ENCODE results near the gene PPP4R4. TPM values are rescaled to one million over a fixed set of nuclear protein-coding genes. Genes with fewer than 3 reads are reported as not detected.
"Not testable (repeated sequence)": the region's sequence is repeated elsewhere in the genome, so short reads cannot be mapped to it uniquely, and the experiment has no call there.

Gene PPP4R4
- total RNA-seq, 6 experiments from 2014 or later: 0.05 to 0.14 TPM; not detected in 4

DNA sequence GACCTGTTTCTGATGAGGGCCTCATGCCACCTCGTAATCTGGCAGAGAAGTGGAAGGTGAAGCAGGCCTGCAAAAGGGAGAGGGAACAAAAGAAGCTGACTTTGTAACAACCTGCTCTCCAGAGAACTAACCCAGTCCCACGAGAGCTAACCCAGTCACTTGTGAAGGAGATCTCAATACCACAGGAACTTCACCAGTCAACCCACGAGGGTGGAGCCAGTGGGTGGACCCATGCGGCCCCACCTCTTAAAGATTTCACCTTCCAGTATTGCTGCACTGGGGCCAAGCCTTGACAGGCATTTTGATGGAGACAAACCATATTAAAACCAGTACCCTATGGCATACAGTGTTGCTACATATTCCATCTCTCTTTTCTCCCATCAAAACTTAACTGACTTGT lies 63.9 kb downstream of the PPP4R4 start:
- Mint-ChIP-seq H3K27me3 (ENCODE audit: insufficient read depth) (no peaks in the 10 kb centered on the region), H3K36me3 (ENCODE audit: low read depth) (no peaks in the 10 kb centered on the region), H3K27ac (no peak overlapping the region), H3K4me3 (no peak overlapping the region), H3K9me3 (peaks cover 16% of the 10 kb centered on the region; the same call in 1 of the 2 replicates), H3K4me1 (ENCODE audit: low read depth) (no peaks in the 10 kb centered on the region)
- no peak for TF ChIP-seq CTCF (IDR thresholded peaks at IDR 0.05)
- no peak for DNase-seq

DNA sequence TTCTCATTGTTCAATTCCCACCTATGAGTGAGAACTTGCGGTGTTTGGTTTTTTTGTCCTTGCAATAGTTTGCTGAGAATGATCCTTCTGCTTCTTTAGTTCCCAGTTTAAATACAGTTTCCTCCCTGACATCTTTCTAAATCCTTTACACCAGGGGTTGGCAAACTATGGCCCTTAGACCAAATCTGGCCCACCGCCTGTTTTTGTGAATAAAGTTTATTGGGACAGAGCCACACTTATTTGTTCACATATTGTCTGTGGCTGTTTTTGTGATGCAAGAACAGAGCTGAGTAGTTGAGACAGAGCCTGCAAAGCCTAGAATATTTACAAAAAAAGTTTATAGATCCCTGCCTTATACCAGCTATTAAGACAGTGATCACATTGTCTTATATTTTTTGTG lies 65.3 kb downstream of the PPP4R4 start:
- DNase-seq: no peak
- H3K9me3 Mint-ChIP-seq: peaks cover 12% of the 10 kb centered on the region; the same call in 1 of the 2 replicates
- H3K27me3 Mint-ChIP-seq (ENCODE audit: insufficient read depth): no peaks in the 10 kb centered on the region
- H3K27ac Mint-ChIP-seq: no peak overlapping the region
- no peak overlapping the region for H3K4me3 Mint-ChIP-seq
- no peak for TF ChIP-seq CTCF (IDR thresholded peaks at IDR 0.05)
- H3K4me1 Mint-ChIP-seq (ENCODE audit: low read depth): no peaks in the 10 kb centered on the region
- H3K36me3 Mint-ChIP-seq (ENCODE audit: low read depth): no peaks in the 10 kb centered on the region

GRCh38 chr14:94244182-94244581 lies 70.1 kb downstream of the PPP4R4 start:
- no peak for DNase-seq
- Mint-ChIP-seq H3K27ac (no peak overlapping the region), H3K4me1 (ENCODE audit: low read depth) (no peaks in the 10 kb centered on the region), H3K36me3 (ENCODE audit: low read depth) (no peaks in the 10 kb centered on the region), H3K9me3 (peaks cover 17% of the 10 kb centered on the region), H3K4me3 (no peak overlapping the region), H3K27me3 (ENCODE audit: insufficient read depth) (no peaks in the 10 kb centered on the region)
- TF ChIP-seq CTCF (IDR thresholded peaks at IDR 0.05): no peak

- H3K36me3 Mint-ChIP-seq (ENCODE audit: low read depth); H3K4me3 Mint-ChIP-seq; DNase-seq; H3K27ac Mint-ChIP-seq; H3K4me1 Mint-ChIP-seq (ENCODE audit: low read depth); H3K27me3 Mint-ChIP-seq (ENCODE audit: insufficient read depth): not testable (repeated sequence)
- peaks cover 26% of the 10 kb centered on the region for H3K9me3 Mint-ChIP-seq
These were observed 90.1 kb downstream of the PPP4R4 start for GRCh38 chr14:94264195-94264594.

GRCh38 chr14:94267352-94267751 lies 93.2 kb downstream of the PPP4R4 start:
- Mint-ChIP-seq H3K36me3 (ENCODE audit: low read depth) (no peaks in the 10 kb centered on the region), H3K27ac (no peak overlapping the region), H3K27me3 (ENCODE audit: insufficient read depth) (no peaks in the 10 kb centered on the region), H3K9me3 (peaks cover 32% of the 10 kb centered on the region), H3K4me3 (no peak overlapping the region), H3K4me1 (ENCODE audit: low read depth) (no peaks in the 10 kb centered on the region)
- no peak for TF ChIP-seq CTCF (IDR thresholded peaks at IDR 0.05)
- DNase-seq: no peak

- H3K4me1 Mint-ChIP-seq (ENCODE audit: low read depth); H3K4me3 Mint-ChIP-seq; H3K27me3 Mint-ChIP-seq (ENCODE audit: insufficient read depth); H3K36me3 Mint-ChIP-seq (ENCODE audit: low read depth); DNase-seq; H3K27ac Mint-ChIP-seq: not testable (repeated sequence)
- peaks cover 19% of the 10 kb centered on the region for H3K9me3 Mint-ChIP-seq
These were observed 94.5 kb downstream of the PPP4R4 start for GRCh38 chr14:94268582-94268981.

DNA sequence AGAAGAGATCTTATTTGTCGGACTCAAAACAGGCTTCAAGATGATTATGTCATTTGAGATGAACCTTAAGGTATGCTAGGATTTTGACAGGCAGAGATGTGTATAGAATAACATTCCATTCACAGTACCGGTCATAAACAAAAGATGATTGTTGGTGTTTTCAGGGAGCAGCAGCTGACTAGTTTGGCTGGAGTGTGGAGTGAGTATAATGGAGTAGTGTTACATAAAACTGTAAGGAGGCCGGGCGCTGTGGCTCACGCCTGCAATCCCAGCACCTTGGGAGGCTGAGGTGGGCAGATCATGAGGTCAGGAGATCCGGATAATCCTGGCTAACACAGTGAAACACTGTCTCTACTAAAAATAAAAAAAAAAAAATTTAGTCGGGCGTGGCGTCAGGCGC lies 95.0 kb downstream of the PPP4R4 start:
- H3K4me3 Mint-ChIP-seq: no peak overlapping the region
- H3K36me3 Mint-ChIP-seq (ENCODE audit: low read depth): no peaks in the 10 kb centered on the region
- H3K9me3 Mint-ChIP-seq: peaks cover 16% of the 10 kb centered on the region
- no peaks in the 10 kb centered on the region for H3K4me1 Mint-ChIP-seq (ENCODE audit: low read depth)
- H3K27ac Mint-ChIP-seq: no peak overlapping the region
- TF ChIP-seq CTCF (IDR thresholded peaks at IDR 0.05): no peak
- no peaks in the 10 kb centered on the region for H3K27me3 Mint-ChIP-seq (ENCODE audit: insufficient read depth)
- no peak for DNase-seq

DNA sequence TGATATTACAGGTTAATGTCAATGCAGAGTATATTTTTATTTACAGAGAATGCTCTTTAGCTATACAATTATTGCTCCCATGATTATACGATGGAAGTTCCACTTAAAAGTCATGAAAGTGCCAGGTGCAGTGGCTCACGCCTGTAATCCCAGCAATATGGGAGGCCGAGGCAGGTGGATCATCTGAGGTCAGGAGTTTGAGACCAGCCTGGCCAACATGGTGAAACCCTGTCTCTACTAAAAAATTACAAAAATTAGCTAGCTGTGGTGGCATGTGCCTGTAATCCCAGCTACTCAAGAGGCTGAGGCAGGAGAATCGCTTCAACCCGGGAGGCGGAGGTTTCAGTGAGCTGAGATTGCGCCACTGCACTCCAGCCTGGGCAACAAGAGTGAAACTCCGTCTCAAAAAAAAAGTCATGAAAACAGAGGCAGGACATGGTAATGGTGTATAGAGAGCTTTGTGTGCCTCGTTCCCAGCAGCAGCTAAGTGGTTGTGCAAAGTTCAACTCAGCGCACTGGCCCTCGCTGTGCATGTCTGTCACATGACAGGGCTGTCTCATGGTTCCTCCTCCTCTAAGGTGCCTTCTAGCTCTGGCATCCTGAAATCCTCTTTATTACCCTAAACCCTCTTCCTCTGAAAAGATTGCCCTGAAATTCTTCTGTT lies 102.9 kb downstream of the PPP4R4 start:
- not testable (repeated sequence) for H3K27me3 Mint-ChIP-seq (ENCODE audit: insufficient read depth); DNase-seq; H3K36me3 Mint-ChIP-seq (ENCODE audit: low read depth); H3K4me1 Mint-ChIP-seq (ENCODE audit: low read depth); H3K9me3 Mint-ChIP-seq; H3K27ac Mint-ChIP-seq; H3K4me3 Mint-ChIP-seq
